ENCODE data around the gene CNST. TPM values are rescaled to one million over a fixed set of nuclear protein-coding genes. Genes with fewer than 3 reads are reported as not detected.
"Not testable (repeated sequence)": the region's sequence is repeated elsewhere in the genome, so short reads cannot be mapped to it uniquely, and the experiment has no call there.

The CNST gene
- total RNA-seq, 1 experiment from 2014 or later: 19.8 TPM

DNA sequence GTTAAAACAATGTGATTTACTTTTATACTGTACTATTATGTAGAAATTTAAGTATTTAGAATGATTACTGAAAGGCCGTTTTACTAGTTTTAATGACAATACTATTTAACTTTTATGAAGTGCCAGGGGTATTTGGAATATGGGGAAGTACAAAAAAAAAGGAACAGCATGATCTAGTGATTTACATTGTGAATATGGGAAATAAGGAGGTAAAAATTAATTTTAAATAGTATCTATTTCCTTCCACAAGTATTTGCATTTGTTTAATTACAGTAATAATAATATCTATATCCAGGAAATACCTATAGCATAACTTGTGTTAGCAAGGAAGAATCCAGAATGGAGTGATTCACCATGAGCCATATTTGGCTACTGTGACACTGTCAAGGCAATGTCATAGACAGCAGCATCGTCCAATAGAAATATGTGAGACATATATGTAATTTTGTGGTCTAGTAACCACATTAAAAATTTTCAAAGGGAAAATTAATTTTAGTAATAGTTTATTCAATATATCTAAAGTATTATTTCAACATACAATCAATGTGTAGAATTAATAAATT, 22.0 kb downstream of the CNST start:
- no peak overlapping the region for H2AK5ac ChIP-seq (ENCODE audit: insufficient read length, low read length)
- TF ChIP-seq, protein P1, sequence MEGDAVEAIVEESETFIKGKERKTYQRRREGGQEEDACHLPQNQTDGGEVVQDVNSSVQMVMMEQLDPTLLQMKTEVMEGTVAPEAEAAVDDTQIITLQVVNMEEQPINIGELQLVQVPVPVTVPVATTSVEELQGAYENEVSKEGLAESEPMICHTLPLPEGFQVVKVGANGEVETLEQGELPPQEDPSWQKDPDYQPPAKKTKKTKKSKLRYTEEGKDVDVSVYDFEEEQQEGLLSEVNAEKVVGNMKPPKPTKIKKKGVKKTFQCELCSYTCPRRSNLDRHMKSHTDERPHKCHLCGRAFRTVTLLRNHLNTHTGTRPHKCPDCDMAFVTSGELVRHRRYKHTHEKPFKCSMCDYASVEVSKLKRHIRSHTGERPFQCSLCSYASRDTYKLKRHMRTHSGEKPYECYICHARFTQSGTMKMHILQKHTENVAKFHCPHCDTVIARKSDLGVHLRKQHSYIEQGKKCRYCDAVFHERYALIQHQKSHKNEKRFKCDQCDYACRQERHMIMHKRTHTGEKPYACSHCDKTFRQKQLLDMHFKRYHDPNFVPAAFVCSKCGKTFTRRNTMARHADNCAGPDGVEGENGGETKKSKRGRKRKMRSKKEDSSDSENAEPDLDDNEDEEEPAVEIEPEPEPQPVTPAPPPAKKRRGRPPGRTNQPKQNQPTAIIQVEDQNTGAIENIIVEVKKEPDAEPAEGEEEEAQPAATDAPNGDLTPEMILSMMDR (conservative IDR thresholded peaks at IDR 0.05): no peak
- no peaks in the 10 kb centered on the region for H3K27me3 ChIP-seq (ENCODE audit: insufficient read depth, low read length)
- H3K4me2 ChIP-seq (ENCODE audit: insufficient read depth, insufficient read length, low read length): no peak overlapping the region
- no peak overlapping the region for H3K56ac ChIP-seq (ENCODE audit: insufficient read length, low read depth, low read length)
- H2BK20ac ChIP-seq (ENCODE audit: low read depth, low read length, poor library complexity, severe bottlenecking): no peak overlapping the region
- H2BK15ac ChIP-seq (ENCODE audit: low read depth, low read length): no peak overlapping the region
- no peak overlapping the region for H4K8ac ChIP-seq (replicated peaks; ENCODE audit: insufficient read length, low read depth, low read length)
- Mint-ChIP-seq H3K4me1 (peaks cover 2 to 3% of the 10 kb centered on the region in 2 experiments; a peak in 3 of 4 replicates), H3K36me3 (ENCODE audit: insufficient read depth in 1 of 3, low read depth in 3 of 3) (peaks cover 16 to 29% (median 22%) of the 10 kb centered on the region in 3 experiments), H3K4me3 (no peak overlapping the region), H3K27me3 (ENCODE audit: low read depth) (no peaks in the 10 kb centered on the region), H3K27ac (no peak overlapping the region), H3K9me3 (peaks cover 7 to 9% of the 10 kb centered on the region in 2 experiments)
- no peak overlapping the region for H2AFZ ChIP-seq (ENCODE audit: low read length)
- H4K5ac ChIP-seq (ENCODE audit: insufficient read length, low read depth, low read length): no peak overlapping the region
- H3K18ac ChIP-seq (ENCODE audit: insufficient read length, low read depth, low read length): no peak overlapping the region
- H3K14ac ChIP-seq (ENCODE audit: insufficient read depth, low read length): no peak overlapping the region
- H4K20me1 ChIP-seq (ENCODE audit: control insufficient read depth, insufficient read depth, insufficient read length): no peaks in the 10 kb centered on the region
- no peak for DNase-seq
- no peaks in the 10 kb centered on the region; the same call in 1 of the 2 replicates for H3K79me2 ChIP-seq (ENCODE audit: insufficient read depth, low read length)
- H3K4ac ChIP-seq (ENCODE audit: low read depth, low read length): no peak overlapping the region
- no peaks in the 10 kb centered on the region for H3K23me2 ChIP-seq (ENCODE audit: insufficient read length, low read depth, low read length, poor library complexity, severe bottlenecking)
- no peak overlapping the region for H3K9ac ChIP-seq (ENCODE audit: extremely low read depth, insufficient read length, low read length)
- H2BK5ac ChIP-seq (ENCODE audit: insufficient read length, low read length): no peak overlapping the region
- no peak overlapping the region for H3K23ac ChIP-seq (ENCODE audit: insufficient read length, low read depth, low read length)
- no peak overlapping the region for H3T11ph ChIP-seq (ENCODE audit: low read length)
- no peaks in the 10 kb centered on the region for H3K4me1 ChIP-seq (ENCODE audit: insufficient read depth, low read length)
- no CpG with 5 or more reads among the region's 2 CpGs for WGBS (ENCODE audit: extremely low coverage, insufficient read length, low lambda C conversion rate)
- H4K91ac ChIP-seq (ENCODE audit: insufficient read length, low read depth, low read length): no peak overlapping the region
- no peaks in the 10 kb centered on the region for H3K9me3 ChIP-seq (ENCODE audit: control insufficient read depth, low read depth, low read length)
- no peak overlapping the region for H3K27ac ChIP-seq (ENCODE audit: insufficient read length, low read depth, low read length)
- no peak overlapping the region for H2BK120ac ChIP-seq (ENCODE audit: low read depth, low read length, poor library complexity, severe bottlenecking)
- no peaks in the 10 kb centered on the region for H3K79me1 ChIP-seq (ENCODE audit: insufficient read depth, low read depth, low read length, poor library complexity, severe bottlenecking)
- H2BK12ac ChIP-seq (ENCODE audit: insufficient read length, low read depth, low read length): no peak overlapping the region

DNA sequence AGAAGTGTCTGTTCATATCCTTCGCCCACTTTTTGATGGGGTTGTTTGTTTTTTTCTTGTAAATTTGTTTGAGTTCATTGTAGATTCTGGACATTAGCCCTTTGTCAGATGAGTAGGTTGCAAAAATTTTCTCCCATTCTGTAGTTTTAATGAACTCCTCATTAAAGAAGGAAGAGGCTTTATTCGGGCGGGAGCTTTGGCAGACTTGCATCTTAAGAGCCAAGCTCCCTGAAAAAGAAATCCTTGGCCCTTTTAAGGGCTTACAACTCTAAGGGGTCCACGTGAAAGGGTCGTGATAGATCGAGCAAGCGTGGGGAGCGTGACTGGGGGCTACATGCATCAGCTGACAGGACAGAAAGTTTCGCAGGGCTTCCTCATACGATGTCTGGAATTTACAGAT, 23.7 kb downstream of the CNST start:
- H3K27ac Mint-ChIP-seq; H3K14ac ChIP-seq (ENCODE audit: insufficient read depth, low read length); H4K20me1 ChIP-seq (ENCODE audit: control insufficient read depth, insufficient read depth, insufficient read length); H4K91ac ChIP-seq (ENCODE audit: insufficient read length, low read depth, low read length); H3K4me1 Mint-ChIP-seq; H3K18ac ChIP-seq (ENCODE audit: insufficient read length, low read depth, low read length); H2BK120ac ChIP-seq (ENCODE audit: low read depth, low read length, poor library complexity, severe bottlenecking); H4K8ac ChIP-seq (replicated peaks; ENCODE audit: insufficient read length, low read depth, low read length); H3K9me3 ChIP-seq (ENCODE audit: control insufficient read depth, low read depth, low read length); H3K9ac ChIP-seq (ENCODE audit: extremely low read depth, insufficient read length, low read length); H3K23me2 ChIP-seq (ENCODE audit: insufficient read length, low read depth, low read length, poor library complexity, severe bottlenecking); DNase-seq; H3K27me3 Mint-ChIP-seq (ENCODE audit: low read depth); H3K4ac ChIP-seq (ENCODE audit: low read depth, low read length); H3K56ac ChIP-seq (ENCODE audit: insufficient read length, low read depth, low read length); H3K4me2 ChIP-seq (ENCODE audit: insufficient read depth, insufficient read length, low read length); H2BK12ac ChIP-seq (ENCODE audit: insufficient read length, low read depth, low read length); H3K4me1 ChIP-seq (ENCODE audit: insufficient read depth, low read length); H3T11ph ChIP-seq (ENCODE audit: low read length); H3K9me3 Mint-ChIP-seq; H3K4me3 Mint-ChIP-seq; H3K79me1 ChIP-seq (ENCODE audit: insufficient read depth, low read depth, low read length, poor library complexity, severe bottlenecking); H4K5ac ChIP-seq (ENCODE audit: insufficient read length, low read depth, low read length); H3K27me3 ChIP-seq (ENCODE audit: insufficient read depth, low read length); H2BK15ac ChIP-seq (ENCODE audit: low read depth, low read length); H3K23ac ChIP-seq (ENCODE audit: insufficient read length, low read depth, low read length); H2BK20ac ChIP-seq (ENCODE audit: low read depth, low read length, poor library complexity, severe bottlenecking); H3K27ac ChIP-seq (ENCODE audit: insufficient read length, low read depth, low read length); H2AFZ ChIP-seq (ENCODE audit: low read length); H2BK5ac ChIP-seq (ENCODE audit: insufficient read length, low read length); H2AK5ac ChIP-seq (ENCODE audit: insufficient read length, low read length); H3K79me2 ChIP-seq (ENCODE audit: insufficient read depth, low read length): not testable (repeated sequence)
- H3K36me3 Mint-ChIP-seq (ENCODE audit: insufficient read depth in 1 of 3, low read depth in 3 of 3): peaks cover 16 to 24% (median 22%) of the 10 kb centered on the region in 3 experiments
- no CpG with 5 or more reads among the region's 10 CpGs for WGBS (ENCODE audit: extremely low coverage, insufficient read length, low lambda C conversion rate)
